Dendritic cell treated with granulocyte-macrophage colony-stimulating factor and Interleukin-4, amounts not matched to agents 40 ng/mL and 50 ng/mL, for 4 days (primary cell): Measurements from ENCODE around the gene TRPM7.
"Not testable (repeated sequence)": the region's sequence is repeated elsewhere in the genome, so short reads cannot be mapped to it uniquely, and the experiment has no call there.

Experiments
- H3K27ac Mint-ChIP-seq: one replicate; pipeline ENCODE4 v1.8.0; 2022; ENCODE audit warnings: mild to moderate bottlenecking, mixed read lengths
- H3K27me3 Mint-ChIP-seq: one replicate; pipeline ENCODE4 v1.8.0; 2022; ENCODE audit warnings: mild to moderate bottlenecking, mixed read lengths
- H3K36me3 Mint-ChIP-seq: one replicate; pipeline ENCODE4 v1.8.0; 2022; ENCODE audit warnings: low read depth, mixed read lengths
- H3K4me1 Mint-ChIP-seq: one replicate; pipeline ENCODE4 v1.8.0; 2022; ENCODE audit warnings: low read depth, mixed read lengths
- H3K4me3 Mint-ChIP-seq: one replicate; pipeline ENCODE4 v1.8.0; 2022; ENCODE audit warnings: mild to moderate bottlenecking, moderate library complexity, mixed read lengths
- H3K9me3 Mint-ChIP-seq: one replicate; pipeline ENCODE4 v1.8.0; 2022; ENCODE audit warnings: mixed read lengths
- intact Hi-C: fragments of 100-400 bp; cut with micrococcal nuclease; formaldehyde crosslinking; loops from one replicate; pipeline ENCODE4 v1.15.0; 2022

The TRPM7 gene

DNA sequence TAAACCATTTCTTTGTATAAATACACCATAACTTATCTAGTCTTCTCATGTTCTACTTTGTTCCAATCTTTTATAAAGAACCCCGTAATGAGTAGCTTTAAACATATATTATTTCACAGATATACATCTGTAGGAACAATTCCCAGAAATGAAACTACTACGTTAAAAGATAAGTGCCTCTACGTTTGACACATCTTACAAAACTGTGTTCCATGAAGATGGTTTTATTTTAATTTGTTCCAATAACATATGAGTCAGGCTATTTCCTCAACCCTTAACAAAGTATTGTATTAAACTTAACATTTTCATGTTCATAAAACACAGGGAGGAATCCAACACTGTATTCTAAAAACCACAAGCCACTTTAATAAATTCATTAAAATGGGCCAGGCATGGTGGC is 52.9 kb downstream of the TRPM7 start:
- H3K4me1 Mint-ChIP-seq, result no peaks in the 10 kb centered on the region
- intact Hi-C loops, result no loop called here
- peaks cover 89% of the 10 kb centered on the region for H3K36me3 Mint-ChIP-seq
- H3K27ac Mint-ChIP-seq, result no peak overlapping the region
- H3K4me3 Mint-ChIP-seq, result no peak overlapping the region
- no peaks in the 10 kb centered on the region for H3K27me3 Mint-ChIP-seq
- H3K9me3 Mint-ChIP-seq, result no peaks in the 10 kb centered on the region

GRCh38 chr15:50628421-50628820 is 58.2 kb downstream of the TRPM7 start:
- Mint-ChIP-seq H3K4me1 (no peaks in the 10 kb centered on the region), H3K27ac (no peak overlapping the region), H3K4me3 (no peak overlapping the region), H3K27me3 (no peaks in the 10 kb centered on the region), H3K36me3 (peaks cover 83% of the 10 kb centered on the region), H3K9me3 (no peaks in the 10 kb centered on the region)
- intact Hi-C loops, result no loop called here

DNA sequence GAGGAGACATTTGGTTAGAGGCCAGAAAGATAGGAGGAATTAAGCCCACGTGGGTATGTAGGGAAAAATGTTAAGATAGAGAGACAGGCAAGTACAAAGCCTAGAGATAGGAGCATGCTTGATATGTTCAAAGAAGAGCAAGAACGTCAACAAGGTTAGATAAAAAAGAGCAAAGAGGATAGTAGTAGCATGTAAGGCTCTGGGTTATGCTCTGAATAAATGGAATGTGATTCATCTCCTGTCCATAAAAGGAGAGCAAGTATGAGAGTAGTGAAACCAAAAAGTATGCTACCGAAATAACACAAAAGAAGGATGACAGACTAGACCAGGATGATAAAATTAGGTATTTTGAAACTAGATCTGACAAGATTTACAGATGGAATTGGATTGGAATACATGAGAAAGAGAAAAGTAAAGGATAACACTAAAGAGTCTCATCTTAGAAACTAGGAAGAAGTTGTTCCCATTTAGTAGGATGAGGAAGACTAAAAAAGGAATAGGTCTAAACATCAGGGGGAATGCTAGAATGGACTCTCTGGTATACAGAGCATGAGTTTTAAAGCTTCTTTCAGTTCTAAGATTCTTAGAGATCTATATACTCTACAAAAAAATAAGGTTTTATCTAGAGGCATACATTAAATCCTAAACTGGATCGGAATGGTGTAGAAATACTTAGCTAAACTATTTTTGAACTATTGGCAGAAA is 59.1 kb downstream of the TRPM7 start:
- no peaks in the 10 kb centered on the region for H3K9me3 Mint-ChIP-seq
- intact Hi-C loops, result no loop called here
- H3K27ac Mint-ChIP-seq, result no peak overlapping the region
- H3K4me3 Mint-ChIP-seq, result no peak overlapping the region
- H3K27me3 Mint-ChIP-seq, result no peaks in the 10 kb centered on the region
- H3K4me1 Mint-ChIP-seq, result no peaks in the 10 kb centered on the region
- peaks cover 83% of the 10 kb centered on the region for H3K36me3 Mint-ChIP-seq

- Mint-ChIP-seq H3K36me3 (peaks cover 90% of the 10 kb centered on the region), H3K27ac (no peak overlapping the region), H3K9me3 (no peaks in the 10 kb centered on the region), H3K4me1 (no peaks in the 10 kb centered on the region), H3K4me3 (no peak overlapping the region), H3K27me3 (no peaks in the 10 kb centered on the region)
- intact Hi-C loops, result no loop called here
These were observed 61.9 kb downstream of the TRPM7 start for GRCh38 chr15:50624616-50625168.

GRCh38 chr15:50622361-50622943 is 64.1 kb downstream of the TRPM7 start:
- H3K4me3 Mint-ChIP-seq, intact Hi-C loops: not testable (repeated sequence)

DNA sequence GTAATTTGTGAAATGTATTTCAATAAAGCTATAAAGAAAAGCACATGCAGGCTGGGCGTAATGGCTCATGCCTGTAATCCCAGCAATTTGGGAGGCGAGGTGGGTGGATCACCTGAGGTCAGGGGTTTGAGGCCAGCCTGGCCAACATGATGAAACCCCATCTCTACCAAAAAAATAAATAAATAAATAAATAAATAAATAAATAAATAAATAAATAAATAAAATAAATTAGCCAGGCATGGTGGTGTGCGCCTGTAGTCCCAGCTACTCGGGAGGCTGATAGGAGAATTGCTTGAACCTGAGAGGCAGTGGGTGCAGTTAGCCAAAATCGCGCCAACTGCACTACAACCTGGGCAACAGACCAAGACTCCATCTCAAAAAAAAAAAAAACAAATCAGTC is 69.6 kb downstream of the TRPM7 start:
- H3K4me3 Mint-ChIP-seq, intact Hi-C loops, H3K9me3 Mint-ChIP-seq, H3K27ac Mint-ChIP-seq, H3K27me3 Mint-ChIP-seq, H3K4me1 Mint-ChIP-seq: not testable (repeated sequence)
- peaks cover 80% of the 10 kb centered on the region for H3K36me3 Mint-ChIP-seq

More at GRCh38 chr15:50622361-50622943, 64.1 kb downstream of the TRPM7 start:
- not testable (repeated sequence) for H3K27ac Mint-ChIP-seq, H3K9me3 Mint-ChIP-seq, H3K27me3 Mint-ChIP-seq, H3K4me1 Mint-ChIP-seq
- peaks cover 86% of the 10 kb centered on the region for H3K36me3 Mint-ChIP-seq

- H3K36me3 Mint-ChIP-seq, result peaks cover 80% of the 10 kb centered on the region
- H3K27me3 Mint-ChIP-seq, H3K4me1 Mint-ChIP-seq, H3K4me3 Mint-ChIP-seq, H3K9me3 Mint-ChIP-seq, H3K27ac Mint-ChIP-seq, intact Hi-C loops: not testable (repeated sequence)
These were observed 70.0 kb downstream of the TRPM7 start for GRCh38 chr15:50616554-50616953.

DNA sequence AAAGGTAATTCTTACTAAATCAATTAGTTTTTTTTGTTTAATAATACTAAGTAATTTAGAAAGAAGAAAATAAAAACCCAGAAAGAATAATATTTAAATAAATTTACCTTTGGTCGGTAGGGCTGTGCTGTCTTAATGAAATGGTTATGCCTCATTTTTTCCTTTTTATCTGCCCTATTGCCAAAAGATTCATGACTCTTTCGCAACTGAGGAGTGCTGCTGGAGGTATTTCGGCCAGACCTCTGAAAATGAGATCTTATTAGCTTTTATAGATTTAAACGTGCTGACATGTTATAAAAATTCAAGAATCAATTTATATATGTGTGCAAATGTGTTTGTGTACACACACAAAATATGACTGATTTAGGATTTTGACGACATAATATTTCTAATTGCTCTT is 73.0 kb downstream of the TRPM7 start:
- no peaks in the 10 kb centered on the region for H3K27me3 Mint-ChIP-seq
- H3K4me1 Mint-ChIP-seq, result no peaks in the 10 kb centered on the region
- intact Hi-C loops, result no loop called here
- H3K27ac Mint-ChIP-seq, result no peak overlapping the region
- no peak overlapping the region for H3K4me3 Mint-ChIP-seq
- no peaks in the 10 kb centered on the region for H3K9me3 Mint-ChIP-seq
- H3K36me3 Mint-ChIP-seq, result peaks cover 76% of the 10 kb centered on the region

- no peaks in the 10 kb centered on the region for H3K4me1 Mint-ChIP-seq
- peaks cover 93% of the 10 kb centered on the region for H3K36me3 Mint-ChIP-seq
- H3K9me3 Mint-ChIP-seq, result no peaks in the 10 kb centered on the region
- intact Hi-C loops, result no loop called here
- H3K4me3 Mint-ChIP-seq, result no peak overlapping the region
- no peaks in the 10 kb centered on the region for H3K27me3 Mint-ChIP-seq
- H3K27ac Mint-ChIP-seq, result no peak overlapping the region
These were observed 79.5 kb downstream of the TRPM7 start for GRCh38 chr15:50607129-50607528.

GRCh38 chr15:50605462-50605861 is 81.1 kb downstream of the TRPM7 start:
- no peak overlapping the region for H3K27ac Mint-ChIP-seq
- no peaks in the 10 kb centered on the region for H3K4me1 Mint-ChIP-seq
- peaks cover 80% of the 10 kb centered on the region for H3K36me3 Mint-ChIP-seq
- intact Hi-C loops, result no loop called here
- H3K27me3 Mint-ChIP-seq, result no peaks in the 10 kb centered on the region
- no peaks in the 10 kb centered on the region for H3K9me3 Mint-ChIP-seq
- no peak overlapping the region for H3K4me3 Mint-ChIP-seq

- H3K27me3 Mint-ChIP-seq, H3K4me3 Mint-ChIP-seq, H3K9me3 Mint-ChIP-seq, intact Hi-C loops, H3K4me1 Mint-ChIP-seq, H3K27ac Mint-ChIP-seq: not testable (repeated sequence)
- H3K36me3 Mint-ChIP-seq, result peaks cover 68% of the 10 kb centered on the region
These were observed 84.6 kb downstream of the TRPM7 start for GRCh38 chr15:50602028-50602427.

DNA sequence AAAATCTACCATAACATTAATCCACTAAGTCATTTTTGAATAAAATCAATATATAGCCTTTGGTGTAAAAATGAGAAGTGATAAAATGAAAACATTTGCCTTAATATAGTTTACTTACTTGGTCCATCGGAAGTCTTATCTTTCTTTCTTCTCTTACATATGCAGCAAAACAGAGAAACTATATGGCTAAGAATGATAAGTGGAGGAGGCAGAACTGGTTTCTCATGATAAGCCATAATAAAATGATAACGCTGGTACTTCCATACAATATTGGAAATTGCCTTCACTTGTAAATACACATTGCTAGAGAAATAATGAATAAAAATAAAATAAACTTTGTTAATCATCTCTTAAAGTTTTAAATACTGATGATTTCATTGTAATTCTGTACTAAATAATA is 92.3 kb downstream of the TRPM7 start:
- intact Hi-C loops, result loop anchor here (10.0 kb wide), 1 partner anchor 100 kb away; no protein-coding TSS in a partner anchor
- H3K27me3 Mint-ChIP-seq, result no peaks in the 10 kb centered on the region
- no peak overlapping the region for H3K4me3 Mint-ChIP-seq
- peaks cover 78% of the 10 kb centered on the region for H3K36me3 Mint-ChIP-seq
- no peaks in the 10 kb centered on the region for H3K9me3 Mint-ChIP-seq
- H3K27ac Mint-ChIP-seq, result no peak overlapping the region
- H3K4me1 Mint-ChIP-seq, result no peaks in the 10 kb centered on the region

- Mint-ChIP-seq H3K36me3 (peaks cover 80% of the 10 kb centered on the region), H3K4me3 (no peak overlapping the region), H3K4me1 (no peaks in the 10 kb centered on the region), H3K27me3 (no peaks in the 10 kb centered on the region), H3K27ac (no peak overlapping the region), H3K9me3 (no peaks in the 10 kb centered on the region)
- intact Hi-C loops, result loop anchor here (10.0 kb wide), 1 partner anchor 99 kb away; no protein-coding TSS in a partner anchor
These were observed 92.8 kb downstream of the TRPM7 start for GRCh38 chr15:50593761-50594160.

GRCh38 chr15:50590288-50590687 is 96.3 kb downstream of the TRPM7 start:
- Mint-ChIP-seq H3K27ac (no peak overlapping the region), H3K27me3 (no peaks in the 10 kb centered on the region), H3K4me3 (no peak overlapping the region), H3K4me1 (no peaks in the 10 kb centered on the region), H3K36me3 (peaks cover 83% of the 10 kb centered on the region), H3K9me3 (no peaks in the 10 kb centered on the region)
- intact Hi-C loops, result loop anchor here (10.0 kb wide), 1 partner anchor 95 kb away; no protein-coding TSS in a partner anchor
